H1 (cell line): ENCODE measurements around the gene TLCD2. TPM values are rescaled to one million over a fixed set of nuclear protein-coding genes. Genes with fewer than 3 reads are reported as not detected.

Experiments
- CBX5 ChIP-seq: fragments of 300-800, 300-1000 bp; sonication (generic); IDR thresholded peaks from 2 replicates; pipeline ENCODE4 v1.7.1; 2016; ENCODE audit warnings: antibody characterized with exemption, low read length, low read depth
- polyA plus RNA-seq, 7 experiments: library from polyadenylated mRNA; depleted of rRNA in 3 of 7; stranded (reverse) in 5 of 7; unstranded in 2 of 7; fragments of >200 nt in 5 of 7; fragments of 200-250 nt in 2 of 7; gene quantifications; 1 replicate in 5 of 7; 2 replicates in 1 of 7; 4 replicates in 1 of 7; pipeline versions ENCODE4 v1.2.1 to v1.2.3, GENCODE V29; 2011 to 2013; ENCODE audit warnings: missing spikeins in 2 of 7, mixed read lengths in 2 of 7
- total RNA-seq: library from RNA; stranded (reverse); fragmentation: NEBNext Ultra II Directional; extraction: Animal tissue kit (Norgen Biotek cat#: 25700); gene quantifications from 2 replicates; pipeline ENCODE4 v1.2.1, GENCODE V29; 2021

Gene TLCD2
- total and polyA plus RNA-seq, 2 of the 8 experiments (the other 6 are each of a cell fraction or from before 2014, with no cell fraction given): 0.47 to 1.4 TPM

DNA sequence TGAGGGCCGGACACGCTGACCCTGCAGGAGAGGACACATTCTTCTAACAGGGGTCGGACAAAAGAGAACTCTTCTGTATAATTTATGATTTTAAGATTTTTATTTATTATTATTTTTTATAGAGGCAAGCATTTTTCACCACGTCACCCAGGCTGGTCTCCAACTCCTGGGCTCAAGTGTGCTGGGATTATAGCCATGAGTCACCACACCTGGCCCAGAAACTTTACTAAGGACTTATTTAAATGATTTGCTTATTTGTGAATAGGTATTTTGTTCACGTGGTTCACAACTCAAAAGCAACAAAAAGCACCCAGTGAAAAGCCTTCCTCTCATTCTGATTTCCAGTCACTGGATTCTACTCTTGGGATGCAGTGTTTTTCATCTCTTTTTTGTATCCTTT is 49.4 kb upstream of the TLCD2 start (continued):
- no peak for TF ChIP-seq CBX5
